ENCODE measurements around the gene FBL.
"Not testable (repeated sequence)": the region's sequence is repeated elsewhere in the genome, so short reads cannot be mapped to it uniquely, and the experiment has no call there.

The FBL gene

GRCh38 chr19:39887456-39887951 lies 41.3 kb upstream of the FBL start:
- H2BK5ac ChIP-seq (ENCODE audit: low read depth, low read length, poor library complexity); DNase-seq; H3K14ac ChIP-seq (ENCODE audit: low read length); H3K23ac ChIP-seq (ENCODE audit: low read length); H3K4ac ChIP-seq (ENCODE audit: low read depth, low read length); H3K4me2 ChIP-seq (ENCODE audit: low read length); H4K8ac ChIP-seq (ENCODE audit: low read depth, low read length); H3K9me3 ChIP-seq (ENCODE audit: insufficient read depth, low read depth, low read length); H3K9ac ChIP-seq (ENCODE audit: low read length); H4K12ac ChIP-seq (ENCODE audit: low read depth, low read length); H2AFZ ChIP-seq (ENCODE audit: insufficient read depth, low read length, poor library complexity); H2AK5ac ChIP-seq (ENCODE audit: low read length); H3K27ac ChIP-seq (ENCODE audit: low read depth, low read length); H3K18ac ChIP-seq (ENCODE audit: low read length); H3K27me3 ChIP-seq (ENCODE audit: insufficient read depth, low read length); H3K79me2 ChIP-seq (ENCODE audit: control insufficient read depth, insufficient read depth, low read length, poor library complexity); H3K4me1 ChIP-seq (ENCODE audit: control insufficient read depth in 1 of 2, insufficient read depth in 2 of 2, low read length in 2 of 2); H3K79me1 ChIP-seq (ENCODE audit: low read length); H3K36me3 ChIP-seq (ENCODE audit: control insufficient read depth in 1 of 2, insufficient read depth in 2 of 2, low read length in 2 of 2); H2BK12ac ChIP-seq (ENCODE audit: low read length); H4K91ac ChIP-seq (ENCODE audit: low read depth, low read length); H3K4me3 ChIP-seq (ENCODE audit: low read depth, low read length); H2BK120ac ChIP-seq (ENCODE audit: insufficient read depth, low read length, poor library complexity): not testable (repeated sequence)
- WGBS (ENCODE audit: extremely low coverage, insufficient coverage, insufficient read length): no CpG with 5 or more reads among the region's 3 CpGs

DNA sequence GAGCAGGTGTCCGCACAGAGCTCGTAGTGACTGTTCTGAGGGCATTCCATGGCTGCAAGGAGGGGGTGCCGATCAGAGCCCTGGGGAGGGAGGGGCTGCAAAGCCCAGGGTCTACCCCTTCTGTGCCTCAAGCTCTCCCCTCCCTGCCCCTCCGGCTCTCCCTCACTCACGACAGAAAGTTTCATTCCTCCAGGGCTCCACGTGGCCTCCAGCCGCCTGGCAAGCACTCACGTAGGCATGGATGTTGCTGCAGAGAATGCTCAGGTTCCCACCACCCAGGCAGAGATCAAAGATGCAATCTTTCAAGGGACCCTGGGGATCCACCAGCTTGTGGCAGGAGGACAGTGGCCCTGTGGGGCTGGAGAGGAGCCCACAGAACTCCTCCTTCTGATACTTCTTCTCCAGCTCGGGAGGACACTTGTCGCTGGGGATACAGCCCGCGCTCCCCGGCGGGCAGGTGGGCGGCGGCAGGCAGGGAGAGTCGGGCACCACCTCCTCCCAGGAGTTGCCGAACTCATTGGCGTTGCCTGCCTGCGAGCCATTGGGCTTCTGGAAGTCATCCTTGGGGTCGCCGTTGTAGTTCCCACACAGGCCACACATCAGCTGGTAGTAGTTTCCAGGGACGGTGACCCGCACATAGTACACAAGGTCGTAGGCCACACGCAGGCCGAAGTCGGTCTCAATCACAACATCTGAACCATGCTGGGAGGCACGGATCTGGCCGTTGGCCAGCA lies 39.8 kb upstream of the FBL start:
- no CpG with 5 or more reads among the region's 30 CpGs for WGBS (ENCODE audit: extremely low coverage, insufficient coverage, insufficient read length)
- not testable (repeated sequence) for H3K27me3 ChIP-seq (ENCODE audit: insufficient read depth, low read length); H2BK5ac ChIP-seq (ENCODE audit: low read depth, low read length, poor library complexity); H3K79me1 ChIP-seq (ENCODE audit: low read length); H3K4me2 ChIP-seq (ENCODE audit: low read length); H3K23ac ChIP-seq (ENCODE audit: low read length); H3K4me3 ChIP-seq (ENCODE audit: low read depth, low read length); H2AFZ ChIP-seq (ENCODE audit: insufficient read depth, low read length, poor library complexity); H3K18ac ChIP-seq (ENCODE audit: low read length); H4K91ac ChIP-seq (ENCODE audit: low read depth, low read length); H2BK120ac ChIP-seq (ENCODE audit: insufficient read depth, low read length, poor library complexity); H4K12ac ChIP-seq (ENCODE audit: low read depth, low read length); H3K4ac ChIP-seq (ENCODE audit: low read depth, low read length); H3K79me2 ChIP-seq (ENCODE audit: control insufficient read depth, insufficient read depth, low read length, poor library complexity); H3K4me1 ChIP-seq (ENCODE audit: control insufficient read depth in 1 of 2, insufficient read depth in 2 of 2, low read length in 2 of 2); H3K9me3 ChIP-seq (ENCODE audit: insufficient read depth, low read depth, low read length); DNase-seq; H2BK12ac ChIP-seq (ENCODE audit: low read length); H3K9ac ChIP-seq (ENCODE audit: low read length); H3K14ac ChIP-seq (ENCODE audit: low read length); H2AK5ac ChIP-seq (ENCODE audit: low read length); H3K36me3 ChIP-seq (ENCODE audit: control insufficient read depth in 1 of 2, insufficient read depth in 2 of 2, low read length in 2 of 2); H4K8ac ChIP-seq (ENCODE audit: low read depth, low read length); H3K27ac ChIP-seq (ENCODE audit: low read depth, low read length)

DNA sequence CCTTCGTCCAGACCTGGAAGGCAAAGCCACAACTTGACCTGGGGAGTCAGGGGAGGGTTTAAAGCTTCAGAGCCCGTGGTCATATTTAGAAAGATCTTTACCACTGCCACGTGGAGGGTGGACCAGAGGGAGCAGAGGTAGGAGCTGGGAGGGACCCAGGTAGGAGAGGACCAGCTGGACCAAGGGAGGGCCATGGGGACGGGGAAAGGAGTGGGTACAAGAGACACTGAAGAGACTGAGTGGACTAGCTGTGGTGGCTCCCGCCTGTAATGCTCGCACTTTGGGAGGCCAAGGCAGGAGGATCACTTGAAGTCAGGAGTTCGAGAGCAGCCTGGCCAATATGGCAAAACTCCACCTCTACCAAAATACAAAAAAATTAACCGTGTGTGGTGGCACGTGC lies 38.5 kb upstream of the FBL start:
- H3K18ac ChIP-seq (ENCODE audit: low read length); H3K27me3 ChIP-seq (ENCODE audit: insufficient read depth, low read length); H2AFZ ChIP-seq (ENCODE audit: insufficient read depth, low read length, poor library complexity); DNase-seq; H3K14ac ChIP-seq (ENCODE audit: low read length); H4K8ac ChIP-seq (ENCODE audit: low read depth, low read length); H3K23ac ChIP-seq (ENCODE audit: low read length); H2AK5ac ChIP-seq (ENCODE audit: low read length); H2BK5ac ChIP-seq (ENCODE audit: low read depth, low read length, poor library complexity); H3K36me3 ChIP-seq (ENCODE audit: control insufficient read depth in 1 of 2, insufficient read depth in 2 of 2, low read length in 2 of 2); H4K12ac ChIP-seq (ENCODE audit: low read depth, low read length); H3K9me3 ChIP-seq (ENCODE audit: insufficient read depth, low read depth, low read length); H3K27ac ChIP-seq (ENCODE audit: low read depth, low read length); H3K4me3 ChIP-seq (ENCODE audit: low read depth, low read length); H3K9ac ChIP-seq (ENCODE audit: low read length); H2BK12ac ChIP-seq (ENCODE audit: low read length); H3K79me2 ChIP-seq (ENCODE audit: control insufficient read depth, insufficient read depth, low read length, poor library complexity); H3K4ac ChIP-seq (ENCODE audit: low read depth, low read length); H4K91ac ChIP-seq (ENCODE audit: low read depth, low read length); H3K79me1 ChIP-seq (ENCODE audit: low read length); H3K4me2 ChIP-seq (ENCODE audit: low read length); H3K4me1 ChIP-seq (ENCODE audit: control insufficient read depth in 1 of 2, insufficient read depth in 2 of 2, low read length in 2 of 2); H2BK120ac ChIP-seq (ENCODE audit: insufficient read depth, low read length, poor library complexity): not testable (repeated sequence)
- no CpG with 5 or more reads among the region's 9 CpGs for WGBS (ENCODE audit: extremely low coverage, insufficient coverage, insufficient read length)

- not testable (repeated sequence) for H3K4me1 ChIP-seq (ENCODE audit: control insufficient read depth in 1 of 2, insufficient read depth in 2 of 2, low read length in 2 of 2); H4K8ac ChIP-seq (ENCODE audit: low read depth, low read length); H4K12ac ChIP-seq (ENCODE audit: low read depth, low read length); H3K9ac ChIP-seq (ENCODE audit: low read length); H3K18ac ChIP-seq (ENCODE audit: low read length); H3K9me3 ChIP-seq (ENCODE audit: insufficient read depth, low read depth, low read length); H3K4ac ChIP-seq (ENCODE audit: low read depth, low read length); H3K79me2 ChIP-seq (ENCODE audit: control insufficient read depth, insufficient read depth, low read length, poor library complexity); H2AFZ ChIP-seq (ENCODE audit: insufficient read depth, low read length, poor library complexity); H3K36me3 ChIP-seq (ENCODE audit: control insufficient read depth in 1 of 2, insufficient read depth in 2 of 2, low read length in 2 of 2); H3K14ac ChIP-seq (ENCODE audit: low read length); H3K23ac ChIP-seq (ENCODE audit: low read length); H3K27ac ChIP-seq (ENCODE audit: low read depth, low read length); DNase-seq; H4K91ac ChIP-seq (ENCODE audit: low read depth, low read length); H2AK5ac ChIP-seq (ENCODE audit: low read length); H3K27me3 ChIP-seq (ENCODE audit: insufficient read depth, low read length); H3K4me3 ChIP-seq (ENCODE audit: low read depth, low read length); H2BK12ac ChIP-seq (ENCODE audit: low read length); H3K4me2 ChIP-seq (ENCODE audit: low read length); H2BK120ac ChIP-seq (ENCODE audit: insufficient read depth, low read length, poor library complexity); H3K79me1 ChIP-seq (ENCODE audit: low read length); H2BK5ac ChIP-seq (ENCODE audit: low read depth, low read length, poor library complexity)
- WGBS (ENCODE audit: extremely low coverage, insufficient coverage, insufficient read length): no CpG with 5 or more reads among the region's 10 CpGs
These were observed 36.5 kb upstream of the FBL start for GRCh38 chr19:39882645-39883044.
